Gastroesophageal sphincter (tissue), 3 donors: ENCODE measurements around the gene PRRC2A.

Experiments
- POLR2A ChIP-seq, 2 donors: fragments of 450-650 bp; IDR thresholded peaks; one replicate each; pipeline ENCODE4 v1.6.1; 2017; ENCODE audit warnings: antibody characterized with exemption in 2 of 2, mild to moderate bottlenecking in 2 of 2, moderate library complexity in 1 of 2
- POLR2AphosphoS5 ChIP-seq: sonication (generic); formaldehyde crosslinking; IDR thresholded peaks from one replicate; pipeline ENCODE4 v1.6.1; 2017; ENCODE audit warnings: antibody characterized with exemption
- TF ChIP-seq, protein P1 (sequence below), 4 experiments: fragments of 200-600 bp in 2 of 4; fragments of 450-650 bp in 2 of 4; sonication (generic) in 1 of 4; IDR thresholded peaks; one replicate each; pipeline ENCODE4 v1.5.1; 2017 to 2019; ENCODE audit warnings: antibody characterized with exemption in 4 of 4, mild to moderate bottlenecking in 2 of 4, moderate library complexity in 2 of 4

- TF ChIP-seq POLR2AphosphoS5 (no peak), POLR2A (IDR thresholded peaks at IDR 0.05) (no peak)
- TF ChIP-seq, protein P1, sequence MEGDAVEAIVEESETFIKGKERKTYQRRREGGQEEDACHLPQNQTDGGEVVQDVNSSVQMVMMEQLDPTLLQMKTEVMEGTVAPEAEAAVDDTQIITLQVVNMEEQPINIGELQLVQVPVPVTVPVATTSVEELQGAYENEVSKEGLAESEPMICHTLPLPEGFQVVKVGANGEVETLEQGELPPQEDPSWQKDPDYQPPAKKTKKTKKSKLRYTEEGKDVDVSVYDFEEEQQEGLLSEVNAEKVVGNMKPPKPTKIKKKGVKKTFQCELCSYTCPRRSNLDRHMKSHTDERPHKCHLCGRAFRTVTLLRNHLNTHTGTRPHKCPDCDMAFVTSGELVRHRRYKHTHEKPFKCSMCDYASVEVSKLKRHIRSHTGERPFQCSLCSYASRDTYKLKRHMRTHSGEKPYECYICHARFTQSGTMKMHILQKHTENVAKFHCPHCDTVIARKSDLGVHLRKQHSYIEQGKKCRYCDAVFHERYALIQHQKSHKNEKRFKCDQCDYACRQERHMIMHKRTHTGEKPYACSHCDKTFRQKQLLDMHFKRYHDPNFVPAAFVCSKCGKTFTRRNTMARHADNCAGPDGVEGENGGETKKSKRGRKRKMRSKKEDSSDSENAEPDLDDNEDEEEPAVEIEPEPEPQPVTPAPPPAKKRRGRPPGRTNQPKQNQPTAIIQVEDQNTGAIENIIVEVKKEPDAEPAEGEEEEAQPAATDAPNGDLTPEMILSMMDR (IDR thresholded peaks at IDR 0.05), result no peak
Observed at GRCh38 chr6:31580438-31580740, 40.1 kb upstream of the PRRC2A start.
